ENCODE data around the gene SCRT2.

- no peak for TF ChIP-seq ZNF384 (IDR thresholded peaks at IDR 0.05)
- no peak for TF ChIP-seq ELF4 (IDR thresholded peaks at IDR 0.05)
- TF ChIP-seq SP1 (IDR thresholded peaks at IDR 0.05): no peak
- TF ChIP-seq TARDBP (IDR thresholded peaks at IDR 0.05): no peak
- no peak for TF ChIP-seq HDGF (IDR thresholded peaks at IDR 0.05; ENCODE audit: borderline replicate concordance)
- no peak for TF ChIP-seq FOXK2 (IDR thresholded peaks at IDR 0.05)
- TF ChIP-seq FOXM1 (IDR thresholded peaks at IDR 0.05; ENCODE audit: borderline replicate concordance): no peak
- no peak for TF ChIP-seq LEF1 (IDR thresholded peaks at IDR 0.05; ENCODE audit: borderline replicate concordance)
- no peak for TF ChIP-seq BHLHE40 (IDR thresholded peaks at IDR 0.05; ENCODE audit: borderline replicate concordance)
- TF ChIP-seq ARNT (IDR thresholded peaks at IDR 0.05): no peak
Observed at GRCh38 chr20:667351-668034, 8.1 kb downstream of the SCRT2 start.
